Endothelial cell of umbilical vein (primary cell): ENCODE measurements around the gene PYGB. TPM values are rescaled to one million over a fixed set of nuclear protein-coding genes. Genes with fewer than 3 reads are reported as not detected.

Experiments used
- BruUV-seq: library from RNA; stranded (reverse); fragments of 400-500 nt; replicated peaks from 2 replicates; lab custom pipeline; 2021; lab: Mats Ljungman, UMichigan
- CTCF ChIA-PET: fragments of 300-600, 350-600 bp; sonication (Branson Sonifier 250); formaldehyde crosslinking; loops from one replicate; lab custom pipeline; 2021; ENCODE audit warnings: antibody characterized with exemption, inconsistent platforms; lab: Charles Lee
- POLR2A ChIA-PET: fragments of 300-600, 350-600 bp; sonication (Branson Sonifier 250); formaldehyde crosslinking; loops from one replicate; lab custom pipeline; 2021; ENCODE audit warnings: antibody characterized with exemption, inconsistent platforms; lab: Charles Lee
- DNase-seq: peaks from one replicate; pipeline ENCODE4 v3.0.0-alpha.2; 2011; ENCODE audit warnings: low read depth, low spot score
- FAIRE-seq: peaks from 2 replicates; lab custom pipeline; 2011; peaks lifted over from hg19 to GRCh38; lab: Jason Lieb, UNC
- H2AFZ ChIP-seq: 2 replicates; pipeline ENCODE4 v1.6.0; 2012; ENCODE audit warnings: low read depth, low read length, control low read depth, inconsistent platforms
- H3K27ac ChIP-seq: 2 replicates; pipeline ENCODE4 v1.5.1; 2011; ENCODE audit warnings: low read depth, mild to moderate bottlenecking, control low read depth, low read length, moderate library complexity; ENCODE audit not compliant: insufficient read depth
- H3K27me3 ChIP-seq, 2 experiments: 2 replicates each; pipeline versions ENCODE4 v1.6.0 to v1.6.1; 2011; ENCODE audit warnings: low read length in 2 of 2, mixed read lengths in 1 of 2; ENCODE audit not compliant: control insufficient read depth in 2 of 2, insufficient read depth in 2 of 2
- H3K36me3 ChIP-seq, 2 experiments: 2 replicates in 1 of 2; 3 replicates in 1 of 2; pipeline ENCODE4 v1.5.1; 2011; ENCODE audit warnings: low read length in 2 of 2, mild to moderate bottlenecking in 1 of 2, moderate library complexity in 1 of 2; ENCODE audit not compliant: control insufficient read depth in 2 of 2, insufficient read depth in 2 of 2; ENCODE audit errors: extremely low read depth in 1 of 2
- H3K4me1 ChIP-seq: 3 replicates; pipeline ENCODE4 v1.5.1; 2011; ENCODE audit warnings: mild to moderate bottlenecking, low read length; ENCODE audit not compliant: control insufficient read depth, insufficient read depth; ENCODE audit errors: extremely low read depth
- H3K4me2 ChIP-seq: 2 replicates; pipeline ENCODE4 v1.6.1; 2011; ENCODE audit warnings: low read length, control low read depth, mixed read lengths; ENCODE audit not compliant: insufficient read depth
- H3K4me3 ChIP-seq, 3 experiments: fragments of 200-600 bp in 1 of 3; sonication (generic), shearing (Covaris generic) in 1 of 3; replicated peaks in 1 of 3; 2 replicates each; pipeline ENCODE4 v1.5.1; 2011 to 2016; ENCODE audit warnings: control low read depth in 3 of 3, low read length in 3 of 3, mild to moderate bottlenecking in 2 of 3, inconsistent platforms in 1 of 3, low read depth in 1 of 3, moderate library complexity in 1 of 3; ENCODE audit not compliant: insufficient read depth in 1 of 3
- H3K79me2 ChIP-seq: 2 replicates; pipeline ENCODE4 v1.6.0; 2012; ENCODE audit warnings: low read length, inconsistent platforms; ENCODE audit not compliant: control insufficient read depth, insufficient read depth
- H3K9ac ChIP-seq: replicated peaks from 2 replicates; pipeline ENCODE3; 2011; ENCODE audit warnings: low read length, control low read depth; ENCODE audit not compliant: insufficient read depth; ENCODE audit errors: extremely low read depth
- H3K9me1 ChIP-seq: replicated peaks from 3 replicates; pipeline ENCODE4 v1.6.0; 2011; ENCODE audit warnings: mild to moderate bottlenecking, low read length; ENCODE audit not compliant: control insufficient read depth, insufficient read depth; ENCODE audit errors: extremely low read depth
- H3K9me3 ChIP-seq: replicated peaks from 2 replicates; pipeline ENCODE4 v1.5.1; 2012; ENCODE audit warnings: low read length, inconsistent platforms; ENCODE audit not compliant: control insufficient read depth, insufficient read depth
- H4K20me1 ChIP-seq: replicated peaks from 2 replicates; pipeline ENCODE3; 2011; ENCODE audit warnings: mild to moderate bottlenecking, low read length; ENCODE audit not compliant: control insufficient read depth, insufficient read depth; ENCODE audit errors: extremely low read depth
- EZH2 ChIP-seq: IDR thresholded peaks from 2 replicates; pipeline ENCODE4 v1.6.1; 2012; ENCODE audit warnings: borderline replicate concordance, low read depth, mild to moderate bottlenecking, moderate library complexity, low read length, inconsistent platforms; ENCODE audit not compliant: severe bottlenecking
- GATA2 ChIP-seq: IDR thresholded peaks from 2 replicates; pipeline ENCODE4 v1.7.0; 2011; ENCODE audit warnings: low read depth, mild to moderate bottlenecking, moderate library complexity, mixed read lengths, low read length; ENCODE audit not compliant: insufficient read length, insufficient read depth
- JUN ChIP-seq: IDR thresholded peaks from 2 replicates; pipeline ENCODE4 v1.6.1; 2011; ENCODE audit warnings: borderline replicate concordance, low read depth; ENCODE audit not compliant: insufficient read length, insufficient read depth
- MYC ChIP-seq: IDR thresholded peaks from one replicate; pipeline ENCODE4 v1.6.1; 2011; ENCODE audit warnings: mild to moderate bottlenecking, low read depth, low read length
- POLR2AphosphoS5 ChIP-seq: IDR thresholded peaks from 2 replicates; pipeline ENCODE4 v1.6.1; 2012; ENCODE audit warnings: low read depth, mild to moderate bottlenecking, control low read depth, low read length, moderate library complexity; ENCODE audit not compliant: insufficient read depth
- dilution Hi-C: fragments of 300-500 bp; cut with MboI; formaldehyde crosslinking; loops from one replicate; pipeline ENCODE4 v1.15.0; 2019; ENCODE audit warnings: low sequenced_read_pairs; ENCODE audit not compliant: extremely low pct_ligation_motif_present
- intact Hi-C: fragments of 100-400 bp; cut with micrococcal nuclease; formaldehyde crosslinking; loops from one replicate; pipeline ENCODE4 v1.10.0; 2022
- polyA plus RNA-seq, 4 experiments: library from polyadenylated mRNA; depleted of rRNA in 3 of 4; stranded (reverse) in 3 of 4; unstranded in 1 of 4; fragments of >200 nt; gene quantifications; 2 replicates each; pipeline versions ENCODE4 v1.2.1 to v1.2.3, GENCODE V29; 2011 to 2012; ENCODE audit warnings: missing spikeins in 1 of 4
- total RNA-seq: library from RNA; stranded (reverse); gene quantifications from 2 replicates; pipeline ENCODE4 v1.2.3, GENCODE V29; 2021
- TF ChIP-seq, protein P1 (sequence below), 2 donors: IDR thresholded peaks; 1 replicate in 1 of 2; 2 replicates in 1 of 2; pipeline ENCODE4 v1.5.1; 2011; ENCODE audit warnings: low read length in 2 of 2, mild to moderate bottlenecking in 2 of 2, moderate library complexity in 2 of 2, control low read depth in 1 of 2, inconsistent platforms in 1 of 2, low read depth in 1 of 2; ENCODE audit not compliant: insufficient read depth in 1 of 2; ENCODE audit errors: extremely low read depth in 1 of 2

PYGB gene
- total and polyA plus RNA-seq, 2 donors (not counting 3 experiments of a cell fraction or from before 2014, with no cell fraction given), result 36.1 to 60.2 TPM

GRCh38 chr20:25316506-25317190 lies 68.8 kb downstream of the PYGB start:
- no peaks in the 10 kb centered on the region for H3K27me3 ChIP-seq
- no peaks in the 10 kb centered on the region for H3K4me1 ChIP-seq
- dilution Hi-C loops, result no loop called here
- no peak overlapping the region for H3K4me2 ChIP-seq
- DNase-seq (no peak), FAIRE-seq (no peak)
- H3K9me3 ChIP-seq, result no peaks in the 10 kb centered on the region
- no peaks in the 10 kb centered on the region for H4K20me1 ChIP-seq
- peaks cover 0 to 1% of the 10 kb centered on the region in 2 experiments for H3K36me3 ChIP-seq
- CTCF ChIA-PET, result interaction anchor here (2.1 to 2.3 kb wide), 2 partner anchors 17 to 22 kb away, joined by 7 to 10 read pairs; no protein-coding TSS in a partner anchor
- POLR2A ChIA-PET, result no interaction called here
- no peaks in the 10 kb centered on the region for H3K79me2 ChIP-seq
- no peaks in the 10 kb centered on the region for H3K9me1 ChIP-seq
- no peak for TF ChIP-seq EZH2
- no peak for TF ChIP-seq MYC
- TF ChIP-seq, protein P1, sequence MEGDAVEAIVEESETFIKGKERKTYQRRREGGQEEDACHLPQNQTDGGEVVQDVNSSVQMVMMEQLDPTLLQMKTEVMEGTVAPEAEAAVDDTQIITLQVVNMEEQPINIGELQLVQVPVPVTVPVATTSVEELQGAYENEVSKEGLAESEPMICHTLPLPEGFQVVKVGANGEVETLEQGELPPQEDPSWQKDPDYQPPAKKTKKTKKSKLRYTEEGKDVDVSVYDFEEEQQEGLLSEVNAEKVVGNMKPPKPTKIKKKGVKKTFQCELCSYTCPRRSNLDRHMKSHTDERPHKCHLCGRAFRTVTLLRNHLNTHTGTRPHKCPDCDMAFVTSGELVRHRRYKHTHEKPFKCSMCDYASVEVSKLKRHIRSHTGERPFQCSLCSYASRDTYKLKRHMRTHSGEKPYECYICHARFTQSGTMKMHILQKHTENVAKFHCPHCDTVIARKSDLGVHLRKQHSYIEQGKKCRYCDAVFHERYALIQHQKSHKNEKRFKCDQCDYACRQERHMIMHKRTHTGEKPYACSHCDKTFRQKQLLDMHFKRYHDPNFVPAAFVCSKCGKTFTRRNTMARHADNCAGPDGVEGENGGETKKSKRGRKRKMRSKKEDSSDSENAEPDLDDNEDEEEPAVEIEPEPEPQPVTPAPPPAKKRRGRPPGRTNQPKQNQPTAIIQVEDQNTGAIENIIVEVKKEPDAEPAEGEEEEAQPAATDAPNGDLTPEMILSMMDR (IDR thresholded peaks at IDR 0.05; ENCODE audit: extremely low read depth in 1 of 2, insufficient read depth in 1 of 2, low read depth in 1 of 2, low read length in 2 of 2), result no peak
- TF ChIP-seq JUN, result no peak
- TF ChIP-seq GATA2, result no peak
- no peak for TF ChIP-seq POLR2AphosphoS5
- H2AFZ ChIP-seq, result no peak overlapping the region
- intact Hi-C loops, result no loop called here
- no TSS peak for BruUV-seq
- H3K4me3 ChIP-seq, result no peak overlapping the region
- no peak overlapping the region for H3K27ac ChIP-seq
- no peak overlapping the region for H3K9ac ChIP-seq
